Immature natural killer cell (primary cell): Measurements from ENCODE around the gene SLC35F4. TPM values are rescaled to one million over a fixed set of nuclear protein-coding genes. Genes with fewer than 3 reads are reported as not detected.

Source experiments
- DNase-seq, 3 donors: peaks; one replicate each; pipeline ENCODE4 v3.0.0; 2022; ENCODE audit warnings: mixed read lengths in 1 of 3
- H3K27ac Mint-ChIP-seq, 6 donors: one replicate each; pipeline ENCODE4 v1.8.0; 2020; ENCODE audit warnings: mixed read lengths in 6 of 6, mild to moderate bottlenecking in 5 of 6, inconsistent platforms in 4 of 6, moderate library complexity in 3 of 6
- H3K27me3 Mint-ChIP-seq, 3 donors: one replicate each; pipeline ENCODE4 v1.8.0; 2020 to 2021; ENCODE audit warnings: low read depth in 3 of 3, mild to moderate bottlenecking in 3 of 3, mixed read lengths in 3 of 3, moderate library complexity in 3 of 3, inconsistent platforms in 1 of 3
- H3K36me3 Mint-ChIP-seq, 3 donors: one replicate each; pipeline ENCODE4 v1.8.0; 2020; ENCODE audit warnings: mixed read lengths in 3 of 3, inconsistent platforms in 2 of 3, mild to moderate bottlenecking in 2 of 3
- H3K4me1 Mint-ChIP-seq, 2 donors: one replicate each; pipeline ENCODE4 v1.8.0; 2020; ENCODE audit warnings: inconsistent platforms in 2 of 2, mild to moderate bottlenecking in 2 of 2, mixed read lengths in 2 of 2, moderate library complexity in 1 of 2
- H3K4me3 Mint-ChIP-seq, 5 donors: one replicate each; pipeline ENCODE4 v1.8.0; 2020; ENCODE audit warnings: mild to moderate bottlenecking in 5 of 5, mixed read lengths in 5 of 5, inconsistent platforms in 3 of 5, moderate library complexity in 3 of 5
- H3K9me3 Mint-ChIP-seq, 6 donors: one replicate each; pipeline ENCODE4 v1.8.0; 2020; ENCODE audit warnings: mild to moderate bottlenecking in 6 of 6, mixed read lengths in 6 of 6, inconsistent platforms in 4 of 6, moderate library complexity in 3 of 6
- polyA plus RNA-seq, 3 donors: library from polyadenylated mRNA; unstranded; fragments of 300-500 nt; fragmentation: Illumina TruSeq; gene quantifications; one replicate each; pipeline ENCODE4 v1.2.3, GENCODE V29; 2021

Gene SLC35F4
- polyA plus RNA-seq, result not detected

DNA sequence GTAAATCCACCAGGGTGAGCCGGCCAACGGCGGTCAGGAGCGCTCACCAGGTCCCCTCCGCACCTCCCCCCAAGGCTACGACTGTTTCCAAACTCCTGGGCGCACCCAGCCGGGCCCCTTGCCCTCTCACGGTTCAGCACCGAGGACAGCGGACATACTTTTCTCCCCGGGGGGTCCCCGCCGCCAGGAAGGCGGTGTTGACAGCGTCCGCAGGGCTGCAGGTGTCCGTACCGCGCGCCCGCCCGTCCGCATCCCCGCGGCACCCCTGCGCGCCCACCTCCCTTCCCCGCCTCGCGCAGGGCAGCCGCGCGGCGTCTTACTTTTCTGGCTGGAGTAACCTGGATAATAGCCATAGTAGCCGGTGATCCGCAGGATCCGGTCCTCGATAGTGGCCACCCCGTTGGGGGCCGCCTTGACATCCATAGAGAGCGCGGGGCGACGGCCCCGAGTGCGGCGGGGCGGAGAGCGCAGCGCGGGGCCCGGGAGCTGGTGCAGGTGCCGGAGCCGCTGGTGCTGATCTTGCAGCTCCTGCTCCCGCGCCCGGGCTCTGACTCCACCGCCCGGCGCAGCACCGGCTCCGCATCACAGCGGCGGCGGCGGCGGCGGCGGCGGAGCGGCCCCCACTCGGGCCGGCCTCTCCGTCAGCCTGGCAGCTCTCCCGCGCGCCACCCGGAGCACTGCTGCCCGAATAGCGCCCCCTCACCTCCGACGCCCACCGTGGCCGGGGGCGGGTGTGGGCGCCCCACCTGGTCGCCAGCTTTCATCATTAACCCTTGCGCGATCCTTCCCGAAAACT lies at the start of gene SLC35F4:
Gene SLC35F4, minus strand, starts transcription at position 690 of the 796 bp plus-strand sequence.
- Mint-ChIP-seq H3K27me3 (peaks cover 1 to 5% (median 2%) of the 10 kb centered on the region in 3 donors), H3K4me3 (no peak within 1 kb of the TSS), H3K4me1 (no peaks in the 10 kb centered on the region), H3K27ac (no peak within 1 kb of the TSS), H3K9me3 (peaks cover 0 to 11% (median 2%) of the 10 kb centered on the region in 6 donors), H3K36me3 (no peaks in the 10 kb centered on the region)
- DNase-seq, result no peak

DNA sequence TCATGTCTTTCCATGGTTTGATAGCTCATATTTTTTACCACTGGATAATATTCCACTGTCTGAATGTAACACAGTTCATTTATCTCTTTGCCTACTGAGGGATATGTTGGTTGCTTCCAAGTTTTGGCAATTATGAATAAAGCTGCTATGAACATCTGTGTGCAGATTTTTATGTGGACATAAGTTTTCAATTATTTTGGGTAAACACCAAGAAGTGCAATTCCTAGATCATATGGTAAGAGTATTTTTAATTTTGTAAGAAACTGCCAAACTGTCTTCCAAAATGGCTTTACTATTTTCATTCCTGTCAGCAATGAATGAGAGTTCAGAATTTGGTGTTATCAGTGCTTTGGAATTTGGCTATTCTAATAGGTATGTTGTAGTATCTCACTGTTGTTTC lies 43.7 kb upstream of the SLC35F4 start:
- Mint-ChIP-seq H3K9me3 (peaks cover 0 to 19% (median 2%) of the 10 kb centered on the region in 6 donors), H3K27ac (no peak overlapping the region)

GRCh38 chr14:57903954-57904353 lies 38.1 kb upstream of the SLC35F4 start:
- Mint-ChIP-seq H3K4me1 (no peaks in the 10 kb centered on the region), H3K4me3 (no peak overlapping the region), H3K9me3 (peaks cover 0 to 5% (median 2%) of the 10 kb centered on the region in 6 donors), H3K27ac (no peak overlapping the region), H3K27me3 (peaks cover 0 to 2% (median 0%) of the 10 kb centered on the region in 3 donors), H3K36me3 (no peaks in the 10 kb centered on the region)
- no peak for DNase-seq

More for the DNA sequence above, 43.7 kb upstream of the SLC35F4 start:
- Mint-ChIP-seq H3K27me3 (no peaks in the 10 kb centered on the region), H3K4me1 (no peaks in the 10 kb centered on the region), H3K4me3 (no peak overlapping the region), H3K36me3 (no peaks in the 10 kb centered on the region)
- DNase-seq, result no peak

DNA sequence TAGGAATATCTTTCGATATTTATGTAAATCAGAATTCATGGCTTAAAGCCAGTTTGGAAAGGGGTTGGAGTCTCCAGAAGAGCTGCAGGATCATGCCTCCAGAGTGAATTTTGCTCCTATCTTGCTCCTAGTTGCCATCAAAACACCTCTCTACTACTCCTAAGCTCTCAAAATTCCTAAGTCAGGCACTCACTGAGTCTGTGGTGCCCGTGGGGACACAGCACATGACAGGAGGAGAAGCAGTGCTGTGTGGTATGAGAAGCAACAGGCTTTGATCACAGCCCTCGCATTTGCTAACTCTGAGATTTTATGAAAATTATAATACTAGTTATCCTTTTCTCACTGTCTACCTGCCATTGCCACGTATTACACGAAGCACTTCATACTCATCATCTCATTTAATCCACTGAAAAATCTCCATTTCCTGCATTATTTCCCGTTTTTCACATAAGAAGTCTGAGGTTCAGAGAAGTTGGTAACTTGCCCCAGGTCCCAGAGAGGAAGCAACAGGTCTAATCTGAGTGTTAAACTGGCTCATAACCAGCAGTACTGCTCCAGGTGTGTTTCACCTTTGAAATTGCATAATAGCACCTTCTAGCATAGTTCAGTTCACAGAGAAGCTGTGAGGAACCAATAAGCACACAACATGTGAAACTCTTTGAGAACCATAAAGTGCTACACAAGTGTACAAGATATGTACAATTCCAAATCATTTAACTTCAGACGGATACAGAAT lies 33.1 kb upstream of the SLC35F4 start:
- DNase-seq, result no peak
- H3K36me3 Mint-ChIP-seq, result no peaks in the 10 kb centered on the region
- H3K27ac Mint-ChIP-seq, result no peak overlapping the region
- H3K4me3 Mint-ChIP-seq, result no peak overlapping the region
- H3K27me3 Mint-ChIP-seq, result peaks cover 0 to 2% (median 0%) of the 10 kb centered on the region in 3 donors
- peaks cover 0 to 3% (median under 1%) of the 10 kb centered on the region in 6 donors for H3K9me3 Mint-ChIP-seq
- no peaks in the 10 kb centered on the region for H3K4me1 Mint-ChIP-seq

- peaks cover 0 to 2% (median 0%) of the 10 kb centered on the region in 3 donors for H3K27me3 Mint-ChIP-seq
- H3K36me3 Mint-ChIP-seq, result no peaks in the 10 kb centered on the region
- H3K4me1 Mint-ChIP-seq, result no peaks in the 10 kb centered on the region
- no peak overlapping the region for H3K4me3 Mint-ChIP-seq
- H3K27ac Mint-ChIP-seq, result no peak overlapping the region
- H3K9me3 Mint-ChIP-seq, result peaks cover 0 to 2% (median under 1%) of the 10 kb centered on the region in 6 donors
- DNase-seq, result no peak
These were observed 31.4 kb upstream of the SLC35F4 start for GRCh38 chr14:57897144-57897748.

DNA sequence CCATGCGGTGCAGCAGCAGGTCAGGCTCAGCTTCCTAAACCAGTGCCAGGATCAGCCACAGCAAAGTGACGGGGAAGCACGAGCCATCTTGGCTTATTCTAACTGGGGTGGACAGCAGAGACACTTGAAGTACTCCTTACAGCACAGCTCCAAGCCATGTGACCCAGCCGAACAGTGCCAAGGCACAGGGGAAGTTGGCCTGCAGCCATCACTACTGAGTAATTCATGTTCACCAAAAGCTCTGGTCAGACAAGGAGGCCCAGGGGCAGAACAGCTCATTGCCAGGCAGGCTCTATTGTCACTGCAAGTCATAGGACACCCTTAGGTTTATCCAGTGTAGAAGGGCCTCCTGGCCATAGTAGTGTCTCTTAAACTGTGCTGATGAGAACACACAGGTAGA lies 23.4 kb upstream of the SLC35F4 start:
- no peaks in the 10 kb centered on the region for H3K27me3 Mint-ChIP-seq
- H3K4me1 Mint-ChIP-seq, result no peaks in the 10 kb centered on the region
- no peaks in the 10 kb centered on the region for H3K36me3 Mint-ChIP-seq
- no peak for DNase-seq
- H3K9me3 Mint-ChIP-seq, result peaks cover 0 to 5% (median 0%) of the 10 kb centered on the region in 6 donors
- no peak overlapping the region for H3K27ac Mint-ChIP-seq
- H3K4me3 Mint-ChIP-seq, result no peak overlapping the region

DNA sequence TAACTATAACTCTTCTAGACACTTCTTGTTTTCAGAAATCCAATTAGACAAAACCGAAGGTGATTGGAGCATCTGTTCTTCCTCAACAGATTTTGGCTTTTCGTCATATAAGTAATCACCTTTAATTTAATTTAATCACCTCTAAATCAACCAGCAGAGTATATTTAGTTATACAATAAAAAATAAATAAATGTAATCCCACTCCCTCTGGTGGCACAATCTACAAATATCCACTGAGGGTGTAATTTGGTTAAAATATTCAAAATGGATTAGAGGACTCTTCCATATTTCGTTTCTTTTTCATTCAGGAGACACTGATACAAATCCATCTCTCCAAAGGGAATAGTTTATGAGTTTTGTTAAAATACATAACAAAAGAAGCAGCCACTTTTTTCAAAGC lies 18.3 kb upstream of the SLC35F4 start:
- H3K4me3 Mint-ChIP-seq, result no peak overlapping the region
- DNase-seq, result no peak
- no peak overlapping the region for H3K27ac Mint-ChIP-seq
- peaks cover 1 to 4% (median 3%) of the 10 kb centered on the region in 3 donors for H3K27me3 Mint-ChIP-seq
- H3K9me3 Mint-ChIP-seq, result peaks cover 0 to 5% (median 0%) of the 10 kb centered on the region in 6 donors
- no peaks in the 10 kb centered on the region for H3K36me3 Mint-ChIP-seq
- no peaks in the 10 kb centered on the region for H3K4me1 Mint-ChIP-seq

DNA sequence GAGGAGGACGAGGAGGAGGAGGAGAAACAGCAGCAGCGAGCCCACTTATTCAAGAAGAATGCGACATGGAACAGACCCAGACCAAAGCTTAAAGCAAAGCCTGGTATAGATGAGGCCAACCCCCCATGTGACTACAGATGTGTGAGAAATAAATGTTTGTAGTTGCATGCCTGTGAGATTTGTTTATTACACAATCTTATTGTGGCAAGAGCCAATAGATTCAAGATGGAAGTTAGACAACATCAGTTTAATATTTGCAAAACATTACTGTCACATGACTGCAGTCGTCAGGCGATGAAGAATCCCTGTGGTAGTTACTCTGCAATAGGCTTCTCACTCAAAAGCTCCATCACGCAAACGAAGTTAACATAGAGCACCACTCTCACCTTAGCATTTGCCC lies 17.2 kb upstream of the SLC35F4 start:
- H3K27me3 Mint-ChIP-seq, result peaks cover 1 to 4% (median 3%) of the 10 kb centered on the region in 3 donors
- peaks cover 1 to 17% (median 5%) of the 10 kb centered on the region in 6 donors for H3K9me3 Mint-ChIP-seq
- no peak for DNase-seq
- no peaks in the 10 kb centered on the region for H3K36me3 Mint-ChIP-seq
- no peak overlapping the region for H3K27ac Mint-ChIP-seq
- no peaks in the 10 kb centered on the region for H3K4me1 Mint-ChIP-seq
- no peak overlapping the region for H3K4me3 Mint-ChIP-seq

GRCh38 chr14:57879516-57879915 lies 13.6 kb upstream of the SLC35F4 start:
- Mint-ChIP-seq H3K27ac (no peak overlapping the region), H3K36me3 (no peaks in the 10 kb centered on the region), H3K27me3 (peaks cover 1 to 4% (median 3%) of the 10 kb centered on the region in 3 donors), H3K4me1 (no peaks in the 10 kb centered on the region), H3K9me3 (peaks cover 2 to 13% (median 5%) of the 10 kb centered on the region in 6 donors), H3K4me3 (no peak overlapping the region)
- no peak for DNase-seq

- Mint-ChIP-seq H3K27ac (no peak overlapping the region), H3K36me3 (no peaks in the 10 kb centered on the region), H3K4me1 (no peaks in the 10 kb centered on the region), H3K27me3 (peaks cover 0 to 2% (median 2%) of the 10 kb centered on the region in 3 donors), H3K9me3 (peaks cover 2 to 13% (median 5%) of the 10 kb centered on the region in 6 donors), H3K4me3 (no peak overlapping the region)
- no peak for DNase-seq
These were observed 10.1 kb upstream of the SLC35F4 start for GRCh38 chr14:57875985-57876384.

- no peak for DNase-seq
- no peak overlapping the region for H3K27ac Mint-ChIP-seq
- peaks cover 0 to 2% (median 2%) of the 10 kb centered on the region in 3 donors for H3K27me3 Mint-ChIP-seq
- H3K4me3 Mint-ChIP-seq, result no peak overlapping the region
- H3K9me3 Mint-ChIP-seq, result peaks cover 2 to 13% (median 5%) of the 10 kb centered on the region in 6 donors
- no peaks in the 10 kb centered on the region for H3K36me3 Mint-ChIP-seq
- no peaks in the 10 kb centered on the region for H3K4me1 Mint-ChIP-seq
These were observed 9.4 kb upstream of the SLC35F4 start for GRCh38 chr14:57875296-57875695.

DNA sequence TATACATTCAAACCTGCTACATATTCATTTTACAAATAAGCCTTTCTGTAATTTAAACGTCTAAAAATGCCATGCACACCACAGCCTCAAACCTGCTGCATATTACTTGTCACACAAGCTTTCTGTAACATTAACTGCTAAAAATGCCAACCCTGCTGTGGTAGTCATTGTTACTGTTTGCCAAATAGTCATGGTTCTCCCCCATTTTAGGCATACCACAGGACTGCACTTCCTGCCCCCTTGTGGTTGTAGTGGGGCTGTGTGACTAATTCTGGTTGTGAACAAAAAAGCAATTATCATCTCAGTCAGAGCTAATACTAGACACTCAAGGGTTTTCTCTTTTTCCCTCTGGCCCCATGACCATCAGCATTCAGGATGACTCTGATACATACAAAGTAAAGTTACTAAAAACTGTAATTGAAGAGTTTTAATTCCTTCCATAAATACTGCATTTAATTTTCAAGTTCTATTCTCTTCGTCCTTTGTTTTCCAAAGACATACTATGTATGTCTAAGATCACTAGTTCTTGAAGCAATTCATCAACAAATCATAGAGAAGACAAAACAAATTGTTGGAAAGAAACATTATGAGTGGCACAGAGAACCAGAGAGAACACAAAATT lies 5.7 kb upstream of the SLC35F4 start:
- Mint-ChIP-seq H3K4me1 (no peaks in the 10 kb centered on the region), H3K9me3 (peaks cover 0 to 2% (median 0%) of the 10 kb centered on the region in 6 donors), H3K27me3 (peaks cover 2 to 4% (median 2%) of the 10 kb centered on the region in 3 donors), H3K27ac (no peak overlapping the region), H3K36me3 (no peaks in the 10 kb centered on the region), H3K4me3 (no peak overlapping the region)
- no peak for DNase-seq

GRCh38 chr14:57870686-57871457 lies 5.0 kb upstream of the SLC35F4 start:
- Mint-ChIP-seq H3K4me1 (no peaks in the 10 kb centered on the region), H3K36me3 (no peaks in the 10 kb centered on the region), H3K4me3 (no peak overlapping the region), H3K27me3 (peaks cover 2 to 5% (median 2%) of the 10 kb centered on the region in 3 donors), H3K9me3 (peaks cover 0 to 2% (median 0%) of the 10 kb centered on the region in 6 donors), H3K27ac (no peak overlapping the region)
- DNase-seq, result no peak
